ENCODE results near the gene ARHGAP26.

DNA sequence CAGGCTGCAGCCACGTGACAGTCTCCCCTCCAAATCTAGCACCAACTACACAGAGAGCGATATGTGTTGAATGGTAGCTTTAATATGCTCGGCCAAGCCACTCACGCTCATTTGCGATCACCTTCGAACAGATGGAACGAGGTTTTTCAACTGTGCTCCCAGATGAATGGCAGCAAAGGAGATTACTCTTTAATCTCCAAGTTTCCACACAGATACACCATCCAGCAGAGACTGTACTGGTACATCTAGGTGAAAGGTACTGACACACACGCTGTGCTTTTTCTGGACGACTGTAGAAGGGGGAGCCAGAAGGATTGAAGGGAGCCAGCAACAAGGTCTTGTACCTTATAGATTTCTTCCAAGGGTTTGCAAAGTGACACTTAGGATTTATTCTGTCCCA is 369.4 kb downstream of the ARHGAP26 start:
- TF ChIP-seq CTCF (IDR thresholded peaks at IDR 0.05; ENCODE audit: poor library complexity, severe bottlenecking) (no peak), REST (IDR thresholded peaks at IDR 0.05; ENCODE audit: borderline replicate concordance) (no peak), EZH2 (IDR thresholded peaks at IDR 0.05; ENCODE audit: borderline replicate concordance, insufficient read depth, low read length, poor library complexity, severe bottlenecking) (no peak), POLR2AphosphoS5 (IDR thresholded peaks at IDR 0.05) (no peak), EP300 (conservative IDR thresholded peaks at IDR 0.05; ENCODE audit: poor library complexity, severe bottlenecking) (no peak), TAF1 (IDR thresholded peaks at IDR 0.05; ENCODE audit: low read depth) (no peak), SMC3 (conservative IDR thresholded peaks at IDR 0.05; ENCODE audit: poor library complexity) (no peak)
